Mammary epithelial cell (primary cell): Measurements from ENCODE around the gene POLRMT.

Experiments
- EZH2 ChIP-seq: IDR thresholded peaks from 2 replicates; pipeline ENCODE4 v1.6.1; 2012; ENCODE audit warnings: low read length, inconsistent platforms, borderline replicate concordance
- TF ChIP-seq, protein P1 (sequence below), 2 donors: IDR thresholded peaks in 1 of 2; conservative IDR thresholded peaks in 1 of 2; 2 replicates each; pipeline ENCODE4 v1.5.1; 2011 to 2012; ENCODE audit warnings: inconsistent platforms in 2 of 2, low read length in 2 of 2, mild to moderate bottlenecking in 2 of 2, control low read depth in 1 of 2, low read depth in 1 of 2; ENCODE audit not compliant: insufficient read depth in 1 of 2; ENCODE audit errors: extremely low read depth in 1 of 2

DNA sequence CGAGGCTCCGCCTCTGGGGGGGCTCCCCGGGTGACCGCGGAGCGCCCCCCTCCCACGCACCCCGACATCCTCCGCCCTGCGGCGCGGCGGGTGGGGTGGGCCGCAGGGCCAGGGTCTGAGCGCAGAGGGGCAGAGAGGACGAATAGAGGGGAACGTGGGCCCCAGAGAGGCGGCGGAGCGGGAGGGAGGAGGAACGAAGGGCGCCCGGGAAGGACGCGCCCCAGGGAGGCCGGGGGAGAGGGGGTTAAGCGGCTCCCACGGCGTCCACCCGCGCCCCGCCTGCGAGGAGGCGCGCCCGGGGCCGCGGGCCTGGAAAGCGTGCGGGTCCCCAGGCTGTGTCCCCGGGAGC, 42.6 kb downstream of the POLRMT start:
- TF ChIP-seq, protein P1, sequence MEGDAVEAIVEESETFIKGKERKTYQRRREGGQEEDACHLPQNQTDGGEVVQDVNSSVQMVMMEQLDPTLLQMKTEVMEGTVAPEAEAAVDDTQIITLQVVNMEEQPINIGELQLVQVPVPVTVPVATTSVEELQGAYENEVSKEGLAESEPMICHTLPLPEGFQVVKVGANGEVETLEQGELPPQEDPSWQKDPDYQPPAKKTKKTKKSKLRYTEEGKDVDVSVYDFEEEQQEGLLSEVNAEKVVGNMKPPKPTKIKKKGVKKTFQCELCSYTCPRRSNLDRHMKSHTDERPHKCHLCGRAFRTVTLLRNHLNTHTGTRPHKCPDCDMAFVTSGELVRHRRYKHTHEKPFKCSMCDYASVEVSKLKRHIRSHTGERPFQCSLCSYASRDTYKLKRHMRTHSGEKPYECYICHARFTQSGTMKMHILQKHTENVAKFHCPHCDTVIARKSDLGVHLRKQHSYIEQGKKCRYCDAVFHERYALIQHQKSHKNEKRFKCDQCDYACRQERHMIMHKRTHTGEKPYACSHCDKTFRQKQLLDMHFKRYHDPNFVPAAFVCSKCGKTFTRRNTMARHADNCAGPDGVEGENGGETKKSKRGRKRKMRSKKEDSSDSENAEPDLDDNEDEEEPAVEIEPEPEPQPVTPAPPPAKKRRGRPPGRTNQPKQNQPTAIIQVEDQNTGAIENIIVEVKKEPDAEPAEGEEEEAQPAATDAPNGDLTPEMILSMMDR (conservative IDR thresholded peaks at IDR 0.05 in 1 of 2, IDR thresholded peaks at IDR 0.05 in 1 of 2; ENCODE audit: extremely low read depth in 1 of 2, insufficient read depth in 1 of 2, low read depth in 1 of 2, low read length in 2 of 2) = no peak
- TF ChIP-seq EZH2 = no peak
